MM.1S (cell line): Measurements from ENCODE around the gene FARS2.

Experiments
- DNase-seq: peaks from one replicate; pipeline ENCODE4 v3.0.0-alpha.2; 2015
- H2AFZ ChIP-seq: fragments of 300-600 bp; sonication (generic); 2 replicates; pipeline ENCODE4 v1.6.0; 2016; ENCODE audit warnings: antibody characterized with exemption, low read length
- H3F3A ChIP-seq: fragments of 300-600 bp; sonication (generic); 2 replicates; pipeline ENCODE4 v1.6.1; 2016; ENCODE audit warnings: mild to moderate bottlenecking, antibody characterized with exemption, low read length, moderate library complexity, mixed read lengths; ENCODE audit not compliant: insufficient read depth
- H3K27ac ChIP-seq: fragments of 300-600 bp; sonication (generic); 2 replicates; pipeline ENCODE4 v1.5.1; 2016; ENCODE audit warnings: mild to moderate bottlenecking, low read length
- H3K27me3 ChIP-seq: fragments of 300-600 bp; sonication (generic); replicated peaks from 2 replicates; pipeline ENCODE4 v1.6.0; 2016; ENCODE audit warnings: low read length; ENCODE audit not compliant: insufficient read depth
- H3K36me3 ChIP-seq: fragments of 300-600 bp; sonication (generic); replicated peaks from 2 replicates; pipeline ENCODE4 v1.6.1; 2016; ENCODE audit warnings: mild to moderate bottlenecking, low read length, mixed read lengths; ENCODE audit not compliant: insufficient read depth
- H3K4me1 ChIP-seq: fragments of 300-600 bp; sonication (generic); 2 replicates; pipeline ENCODE4 v1.6.1; 2016; ENCODE audit warnings: low read length, mixed read lengths
- H3K4me2 ChIP-seq: fragments of 300-600 bp; sonication (generic); 2 replicates; pipeline ENCODE4 v1.6.0; 2016; ENCODE audit warnings: low read depth, low read length
- H3K4me3 ChIP-seq: fragments of 300-600 bp; sonication (generic); 2 replicates; pipeline ENCODE4 v1.5.1; 2016; ENCODE audit warnings: low read length, mixed read lengths
- H3K79me2 ChIP-seq: fragments of 300-600 bp; sonication (generic); 2 replicates; pipeline ENCODE4 v1.6.1; 2016; ENCODE audit warnings: mixed run types, low read length, mixed read lengths
- H3K9ac ChIP-seq: fragments of 300-600 bp; sonication (generic); 2 replicates; pipeline ENCODE4 v1.6.1; 2016; ENCODE audit warnings: low read length, mixed read lengths
- H3K9me2 ChIP-seq: fragments of 300-600 bp; sonication (generic); replicated peaks from 2 replicates; pipeline ENCODE4 v1.6.1; 2016; ENCODE audit warnings: mild to moderate bottlenecking, low read length, mixed read lengths; ENCODE audit not compliant: insufficient read depth
- H3K9me3 ChIP-seq: fragments of 300-600 bp; sonication (generic); replicated peaks from 2 replicates; pipeline ENCODE4 v1.6.1; 2016; ENCODE audit warnings: mild to moderate bottlenecking, low read length, mixed read lengths; ENCODE audit not compliant: insufficient read depth
- H4K20me1 ChIP-seq: fragments of 300-600 bp; sonication (generic); 2 replicates; pipeline ENCODE4 v1.6.1; 2016; ENCODE audit warnings: mild to moderate bottlenecking, low read length, moderate library complexity, mixed read lengths; ENCODE audit not compliant: insufficient read depth
- CTCF ChIP-seq: fragments of 300-600 bp; sonication (generic); IDR thresholded peaks from 2 replicates; pipeline ENCODE4 v1.5.1; 2016; ENCODE audit warnings: antibody characterized with exemption, low read length, mixed read lengths
- EZH2 ChIP-seq: fragments of 300-600 bp; sonication (generic); optimal IDR thresholded peaks from 2 replicates; pipeline ENCODE3; 2017; ENCODE audit warnings: low read depth, mild to moderate bottlenecking, antibody characterized with exemption, low read length, mixed read lengths
- EZH2phosphoT487 ChIP-seq: fragments of 300-600 bp; sonication (generic); IDR thresholded peaks from 2 replicates; pipeline ENCODE4 v1.6.1; 2018; ENCODE audit warnings: antibody characterized with exemption, low read length

The FARS2 gene

GRCh38 chr6:5442319-5442718 is 181.0 kb downstream of the FARS2 start:
- Histone ChIP-seq H3K4me2 (no peak overlapping the region), H3K4me1 (no peaks in the 10 kb centered on the region), H3K27me3 (no peaks in the 10 kb centered on the region), H3F3A (no peaks in the 10 kb centered on the region), H3K4me3 (no peak overlapping the region), H3K36me3 (no peaks in the 10 kb centered on the region), H2AFZ (no peak overlapping the region), H3K79me2 (no peaks in the 10 kb centered on the region), H3K9ac (no peak overlapping the region), H3K27ac (no peak overlapping the region), H3K9me3 (no peaks in the 10 kb centered on the region), H3K9me2 (no peaks in the 10 kb centered on the region), H4K20me1 (no peaks in the 10 kb centered on the region)
- TF ChIP-seq EZH2, result no peak
- no peak for TF ChIP-seq CTCF
- no peak for TF ChIP-seq EZH2phosphoT487
- DNase-seq, result no peak

GRCh38 chr6:5442916-5443315 is 181.6 kb downstream of the FARS2 start:
- H3K4me3 ChIP-seq, result no peak overlapping the region
- no peaks in the 10 kb centered on the region for H3K36me3 ChIP-seq
- no peak overlapping the region for H3K27ac ChIP-seq
- H3K4me2 ChIP-seq, result no peak overlapping the region
- no peak overlapping the region for H2AFZ ChIP-seq
- H3K4me1 ChIP-seq, result no peaks in the 10 kb centered on the region
- no peaks in the 10 kb centered on the region for H3K9me2 ChIP-seq
- H3K9me3 ChIP-seq, result no peaks in the 10 kb centered on the region
- H3F3A ChIP-seq, result no peaks in the 10 kb centered on the region
- no peak overlapping the region for H3K9ac ChIP-seq
- TF ChIP-seq EZH2, result no peak
- TF ChIP-seq CTCF, result no peak
- no peak for TF ChIP-seq EZH2phosphoT487
- H4K20me1 ChIP-seq, result no peaks in the 10 kb centered on the region
- DNase-seq, result no peak
- H3K79me2 ChIP-seq, result no peaks in the 10 kb centered on the region
- H3K27me3 ChIP-seq, result no peaks in the 10 kb centered on the region

GRCh38 chr6:5443491-5443890 is 182.2 kb downstream of the FARS2 start:
- Histone ChIP-seq H3K27me3 (no peaks in the 10 kb centered on the region), H3K27ac (no peak overlapping the region), H4K20me1 (no peaks in the 10 kb centered on the region), H3K4me3 (no peak overlapping the region), H3K4me1 (no peaks in the 10 kb centered on the region), H3K9me3 (no peaks in the 10 kb centered on the region), H3K36me3 (no peaks in the 10 kb centered on the region), H3F3A (no peaks in the 10 kb centered on the region), H2AFZ (no peak overlapping the region), H3K9ac (no peak overlapping the region), H3K9me2 (no peaks in the 10 kb centered on the region), H3K79me2 (no peaks in the 10 kb centered on the region), H3K4me2 (no peak overlapping the region)
- no peak for DNase-seq
- TF ChIP-seq EZH2phosphoT487, result no peak
- no peak for TF ChIP-seq EZH2
- no peak for TF ChIP-seq CTCF
